H1 (cell line): Measurements from ENCODE around the gene PKN1. TPM values are rescaled to one million over a fixed set of nuclear protein-coding genes. Genes with fewer than 3 reads are reported as not detected.
"Not testable (repeated sequence)": the region's sequence is repeated elsewhere in the genome, so short reads cannot be mapped to it uniquely, and the experiment has no call there.

Source experiments
- CTCF ChIA-PET: fragments of 300-600 bp; sonication (Branson Sonifier 250); formaldehyde crosslinking; loops from one replicate; lab custom pipeline; 2021; ENCODE audit not compliant: partially characterized antibody; lab: Charles Lee
- POLR2A ChIA-PET: fragments of 300-600 bp; sonication (Branson Sonifier 250); formaldehyde crosslinking; loops from one replicate; lab custom pipeline; 2021; ENCODE audit warnings: inconsistent platforms; ENCODE audit not compliant: partially characterized antibody; lab: Charles Lee
- DNase-seq, 2 experiments: peaks; one replicate each; pipeline versions ENCODE4 v3.0.0 to v3.0.0-alpha.2; 2010 to 2022; ENCODE audit warnings: low spot score in 2 of 2, low read depth in 1 of 2, mixed read lengths in 1 of 2
- FAIRE-seq: peaks from 2 replicates; lab custom pipeline; 2011; peaks lifted over from hg19 to GRCh38; lab: Jason Lieb, UNC
- H2AFZ ChIP-seq: 2 replicates; pipeline ENCODE4 v1.8.1; 2012; ENCODE audit warnings: low read length, inconsistent platforms
- H2AK5ac ChIP-seq: 2 replicates; pipeline ENCODE4 v1.6.1; 2013; ENCODE audit warnings: low read depth, low read length
- H2BK120ac ChIP-seq: replicated peaks from 2 replicates; pipeline ENCODE3; 2013; ENCODE audit warnings: low read depth, low read length, inconsistent platforms
- H2BK12ac ChIP-seq: 2 replicates; pipeline ENCODE4 v1.6.1; 2013; ENCODE audit warnings: low read depth, low read length
- H2BK15ac ChIP-seq: 2 replicates; pipeline ENCODE4 v1.6.1; 2013; ENCODE audit warnings: low read length
- H2BK20ac ChIP-seq: 2 replicates; pipeline ENCODE4 v1.6.1; 2013; ENCODE audit warnings: low read length
- H2BK5ac ChIP-seq: 2 replicates; pipeline ENCODE4 v1.6.1; 2013; ENCODE audit warnings: low read depth, low read length
- H3K14ac ChIP-seq: 2 replicates; pipeline ENCODE4 v1.6.1; 2013; ENCODE audit warnings: inconsistent platforms; ENCODE audit not compliant: insufficient read length
- H3K18ac ChIP-seq: 2 replicates; pipeline ENCODE4 v1.6.1; 2013; ENCODE audit warnings: low read length; ENCODE audit errors: extremely low read depth
- H3K23ac ChIP-seq: 2 replicates; pipeline ENCODE4 v1.6.1; 2013; ENCODE audit warnings: inconsistent platforms; ENCODE audit not compliant: insufficient read length
- H3K23me2 ChIP-seq: 2 replicates; pipeline ENCODE4 v1.6.1; 2013; ENCODE audit warnings: low read depth, low read length
- H3K27ac ChIP-seq: 2 replicates; pipeline ENCODE4 v1.6.1; 2011; ENCODE audit warnings: low read depth, low read length, inconsistent platforms
- H3K27me3 ChIP-seq, 4 experiments: replicated peaks in 1 of 4; 1 replicate in 1 of 4; 2 replicates in 3 of 4; pipeline versions ENCODE4 v1.6.1 to v1.8.1; 2011 to 2013; ENCODE audit warnings: low read length in 3 of 4, mild to moderate bottlenecking in 3 of 4, inconsistent platforms in 2 of 4, mixed read lengths in 2 of 4, moderate library complexity in 1 of 4; ENCODE audit not compliant: control insufficient read depth in 3 of 4, insufficient read depth in 3 of 4; ENCODE audit errors: extremely low read depth in 1 of 4
- H3K36me3 ChIP-seq, 4 experiments: 2 replicates each; pipeline versions ENCODE4 v1.6.1 to v1.8.1; 2011 to 2013; ENCODE audit warnings: mild to moderate bottlenecking in 4 of 4, low read length in 3 of 4, moderate library complexity in 2 of 4, control low read depth in 1 of 4, inconsistent platforms in 1 of 4; ENCODE audit not compliant: insufficient read depth in 4 of 4, control insufficient read depth in 2 of 4
- H3K4ac ChIP-seq: replicated peaks from 2 replicates; pipeline ENCODE3; 2013; ENCODE audit warnings: low read length, low read depth, mixed read lengths, inconsistent platforms; ENCODE audit not compliant: insufficient read length
- H3K4me1 ChIP-seq, 4 experiments: replicated peaks in 1 of 4; 1 replicate in 1 of 4; 2 replicates in 3 of 4; pipeline versions ENCODE4 v1.6.1 to v1.8.1; 2011 to 2013; ENCODE audit warnings: low read length in 3 of 4, inconsistent platforms in 2 of 4, mixed read lengths in 1 of 4; ENCODE audit not compliant: insufficient read depth in 4 of 4, control insufficient read depth in 3 of 4
- H3K4me2 ChIP-seq, 2 experiments: 2 replicates each; pipeline versions ENCODE4 v1.6.1 to v1.8.1; 2011 to 2013; ENCODE audit warnings: low read depth in 2 of 2, low read length in 2 of 2, control low read depth in 1 of 2, inconsistent platforms in 1 of 2, mild to moderate bottlenecking in 1 of 2; ENCODE audit not compliant: insufficient read depth in 1 of 2
- H3K4me3 ChIP-seq, 4 experiments: fragments of 200-600, 300-600 bp in 1 of 4; sonication (generic), shearing (Covaris generic), sonication (Bioruptor Twin) in 1 of 4; 2 replicates each; pipeline versions ENCODE4 v1.5.1 to v1.8.1; 2011 to 2016; ENCODE audit warnings: low read length in 4 of 4, low read depth in 3 of 4, control low read depth in 2 of 4, inconsistent platforms in 2 of 4, mild to moderate bottlenecking in 2 of 4, mixed read lengths in 1 of 4, moderate library complexity in 1 of 4; ENCODE audit not compliant: insufficient read depth in 2 of 4; ENCODE audit errors: extremely low read depth in 1 of 4
- H3K56ac ChIP-seq: replicated peaks from 2 replicates; pipeline ENCODE3; 2013; ENCODE audit warnings: low read depth, mild to moderate bottlenecking, mixed read lengths, low read length, inconsistent platforms; ENCODE audit not compliant: insufficient read length
- H3K79me1 ChIP-seq: 2 replicates; pipeline ENCODE4 v1.6.1; 2013; ENCODE audit warnings: low read depth, low read length, control low read depth
- H3K79me2 ChIP-seq, 2 experiments: 2 replicates each; pipeline versions ENCODE4 v1.6.1 to v1.8.1; 2012 to 2013; ENCODE audit warnings: low read length in 2 of 2, mild to moderate bottlenecking in 2 of 2, inconsistent platforms in 1 of 2; ENCODE audit not compliant: insufficient read depth in 2 of 2, control insufficient read depth in 1 of 2
- H3K9ac ChIP-seq, 4 experiments: replicated peaks in 1 of 4; 1 replicate in 1 of 4; 2 replicates in 3 of 4; pipeline versions ENCODE4 v1.6.1 to v1.8.1; 2011 to 2013; ENCODE audit warnings: low read depth in 3 of 4, low read length in 3 of 4, control low read depth in 2 of 4, mild to moderate bottlenecking in 2 of 4, moderate library complexity in 2 of 4, inconsistent platforms in 1 of 4; ENCODE audit errors: extremely low read depth in 1 of 4
- H3K9me3 ChIP-seq, 2 experiments: 2 replicates each; pipeline versions ENCODE4 v1.6.1 to v1.8.1; 2012 to 2013; ENCODE audit warnings: mild to moderate bottlenecking in 2 of 2, moderate library complexity in 2 of 2, control low read depth in 1 of 2, inconsistent platforms in 1 of 2, low read depth in 1 of 2, low read length in 1 of 2, mixed read lengths in 1 of 2; ENCODE audit not compliant: insufficient read depth in 2 of 2
- H4K20me1 ChIP-seq, 2 experiments: replicated peaks in 1 of 2; 2 replicates each; pipeline versions ENCODE3 to v1.8.1; 2011 to 2013; ENCODE audit warnings: inconsistent platforms in 2 of 2, low read length in 2 of 2, mild to moderate bottlenecking in 1 of 2; ENCODE audit not compliant: insufficient read depth in 2 of 2, control insufficient read depth in 1 of 2
- H4K5ac ChIP-seq: 2 replicates; pipeline ENCODE4 v1.6.1; 2013; ENCODE audit warnings: low read length, low read depth, mixed read lengths, inconsistent platforms; ENCODE audit not compliant: insufficient read length
- H4K8ac ChIP-seq: 2 replicates; pipeline ENCODE4 v1.8.0; 2013; ENCODE audit warnings: mild to moderate bottlenecking, moderate library complexity, low read length, inconsistent platforms; ENCODE audit not compliant: insufficient read depth; ENCODE audit errors: extremely low read depth
- H4K91ac ChIP-seq: replicated peaks from 2 replicates; pipeline ENCODE3; 2013; ENCODE audit warnings: low read length, mixed read lengths, inconsistent platforms; ENCODE audit not compliant: insufficient read length
- WGBS, 2 experiments: shearing (Covaris generic) in 1 of 2; methylation state at CpG; one replicate each; pipeline versions ENCODE4 v1.1.6 to v1.1.7; 2013 to 2015; ENCODE audit warnings: low lambda C conversion rate in 2 of 2, mixed read lengths in 2 of 2, inconsistent platforms in 1 of 2, low coverage in 1 of 2, missing lambda C conversion rate in 1 of 2; ENCODE audit not compliant: insufficient replicate concordance in 2 of 2, insufficient coverage in 1 of 2, insufficient read length in 1 of 2; ENCODE audit errors: extremely low coverage in 1 of 2, missing lambda C conversion rate in 1 of 2; 5-methylcytosine and 5-hydroxymethylcytosine counted together
- polyA plus RNA-seq, 7 experiments: library from polyadenylated mRNA; depleted of rRNA in 3 of 7; stranded (reverse) in 5 of 7; unstranded in 2 of 7; fragments of >200 nt in 5 of 7; fragments of 200-250 nt in 2 of 7; gene quantifications; 1 replicate in 5 of 7; 2 replicates in 1 of 7; 4 replicates in 1 of 7; pipeline versions ENCODE4 v1.2.1 to v1.2.3, GENCODE V29; 2011 to 2013; ENCODE audit warnings: missing spikeins in 2 of 7, mixed read lengths in 2 of 7
- total RNA-seq: library from RNA; stranded (reverse); fragmentation: NEBNext Ultra II Directional; extraction: Animal tissue kit (Norgen Biotek cat#: 25700); gene quantifications from 2 replicates; pipeline ENCODE4 v1.2.1, GENCODE V29; 2021

The PKN1 gene
- total and polyA plus RNA-seq, 2 of the 8 experiments (the other 6 are each of a cell fraction or from before 2014, with no cell fraction given), result 65.2 to 162 TPM

DNA sequence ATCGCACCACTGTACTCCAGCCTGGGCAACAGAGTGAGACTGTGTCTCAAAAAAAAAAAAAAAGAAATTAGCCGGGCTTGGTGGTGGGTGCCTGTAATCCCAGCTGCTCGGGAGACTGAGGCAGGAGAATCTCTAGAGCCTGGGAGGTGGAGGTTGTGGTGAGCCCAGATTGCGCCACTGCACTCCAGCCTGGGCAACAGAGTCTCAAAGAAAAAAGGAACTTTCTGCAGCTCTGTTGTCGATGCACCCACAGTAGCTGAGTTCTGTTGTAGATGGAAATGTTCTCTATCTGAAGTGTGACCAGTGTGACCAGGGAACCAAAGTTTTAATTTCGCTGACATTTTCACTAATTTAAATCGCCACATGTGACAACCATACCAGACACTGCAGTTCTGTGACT is 29.3 kb downstream of the PKN1 start:
- FAIRE-seq, H2AK5ac ChIP-seq, H3K27ac ChIP-seq, H3K79me1 ChIP-seq, H4K91ac ChIP-seq, H2BK15ac ChIP-seq, DNase-seq, H4K8ac ChIP-seq, H3K9me3 ChIP-seq, H3K4me1 ChIP-seq, H3K9ac ChIP-seq, H3K79me2 ChIP-seq, H3K4me2 ChIP-seq, H3K23ac ChIP-seq, H4K5ac ChIP-seq, H3K4me3 ChIP-seq, H3K14ac ChIP-seq, H2BK12ac ChIP-seq, H2BK5ac ChIP-seq, H3K27me3 ChIP-seq, H3K4ac ChIP-seq, H4K20me1 ChIP-seq, H3K18ac ChIP-seq, H3K23me2 ChIP-seq, H3K56ac ChIP-seq, H2BK120ac ChIP-seq, H2BK20ac ChIP-seq, H2AFZ ChIP-seq: not testable (repeated sequence)
- peaks cover 7 to 32% (median 11%) of the 10 kb centered on the region in 4 experiments; a peak in 6 of 8 replicates for H3K36me3 ChIP-seq
- POLR2A ChIA-PET, result interaction anchor here (0.9 to 1.4 kb wide), 2 partner anchors 15 to 47 kb away, joined by 3 read pairs; no protein-coding TSS in a partner anchor
- WGBS, 2 experiments, result 99% methylated on average over 7 of the region's 7 CpGs; no CpG with 5 or more reads in 1 of the 2 experiments
- CTCF ChIA-PET, result interaction anchor here (0.9 kb wide), 1 partner anchor 16 kb away, joined by 3 read pairs; no protein-coding TSS in a partner anchor
